Fibroblast of skin of back (primary cell): ENCODE measurements around the gene UBE4A. TPM values are rescaled to one million over a fixed set of nuclear protein-coding genes. Genes with fewer than 3 reads are reported as not detected.

Source experiments
- DNase-seq: peaks from one replicate; pipeline ENCODE4 v3.0.0-alpha.2; 2013
- polyA plus RNA-seq, 2 experiments: library from polyadenylated mRNA; unstranded; fragments of 120-200 nt; gene quantifications; one replicate each; pipeline ENCODE4 v1.2.1, GENCODE V29; 2013; ENCODE audit not compliant: insufficient read length in 2 of 2

The UBE4A gene
- polyA plus RNA-seq (2013, experiment 1 of 2; ENCODE audit: insufficient read length): 21.0 TPM
- 23.8 TPM for polyA plus RNA-seq (2013, experiment 2 of 2; ENCODE audit: insufficient read length)

GRCh38 chr11:118359295-118359958 lies at the start of gene UBE4A:
Gene UBE4A (plus strand): TSS chr11:118359600. CDS start chr11:118365081, 5,481 bp downstream.
- peak; percentile 94 for DNase-seq

GRCh38 chr11:118310271-118310670 lies 49.1 kb upstream of the UBE4A start:
- DNase-seq: no peak

GRCh38 chr11:118310781-118311485 lies 48.5 kb upstream of the UBE4A start:
- no peak for DNase-seq

GRCh38 chr11:118311518-118311917 lies 47.9 kb upstream of the UBE4A start:
- DNase-seq: no peak

GRCh38 chr11:118312328-118312727 lies 47.1 kb upstream of the UBE4A start:
- no peak for DNase-seq

GRCh38 chr11:118313242-118313641 lies 46.2 kb upstream of the UBE4A start:
- DNase-seq: no peak

- DNase-seq: no peak
Observed at GRCh38 chr11:118314988-118315411, 44.4 kb upstream of the UBE4A start.

DNA sequence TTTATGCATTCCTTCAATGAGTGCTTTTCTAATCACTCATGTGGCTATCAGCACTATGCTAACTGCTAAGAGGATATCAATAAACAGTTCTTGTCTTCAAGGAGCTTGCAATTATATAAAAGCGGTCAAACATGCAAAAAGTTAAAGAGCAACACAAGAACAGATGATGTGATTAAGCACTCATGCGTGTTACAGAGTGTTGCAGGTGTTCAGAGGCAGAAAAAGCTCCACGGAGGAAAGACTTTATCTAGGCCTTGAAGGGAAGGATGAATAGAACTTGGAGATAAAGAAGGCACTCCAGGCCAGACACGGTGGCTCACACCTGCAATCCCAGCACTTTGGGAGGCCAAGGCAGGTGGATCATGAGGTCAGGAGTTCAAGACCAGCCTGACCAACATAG lies 41.3 kb upstream of the UBE4A start:
- DNase-seq: no peak

GRCh38 chr11:118318581-118319336 lies 40.6 kb upstream of the UBE4A start:
- no peak for DNase-seq

- no peak for DNase-seq
Observed at GRCh38 chr11:118319337-118319707, 40.1 kb upstream of the UBE4A start.

DNA sequence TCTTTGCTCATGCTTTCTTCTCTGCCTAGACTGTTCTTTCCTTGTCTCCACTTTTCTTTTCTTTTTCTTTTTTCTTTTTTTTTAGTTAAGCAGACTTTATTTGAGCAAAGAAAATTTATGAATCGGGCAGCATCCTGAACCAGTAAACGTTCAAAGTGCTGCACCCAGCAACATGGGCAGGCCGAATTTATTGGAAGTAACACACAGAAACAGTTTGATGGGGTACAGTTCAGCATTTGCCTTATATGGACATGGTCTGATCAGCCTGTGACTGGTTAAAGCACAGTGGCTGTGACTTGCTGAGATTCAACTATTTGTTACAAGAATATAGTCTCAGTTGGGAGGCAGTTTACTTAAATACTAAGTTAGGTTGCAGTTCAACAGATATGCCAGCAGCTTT lies 38.9 kb upstream of the UBE4A start:
- DNase-seq: no peak

DNA sequence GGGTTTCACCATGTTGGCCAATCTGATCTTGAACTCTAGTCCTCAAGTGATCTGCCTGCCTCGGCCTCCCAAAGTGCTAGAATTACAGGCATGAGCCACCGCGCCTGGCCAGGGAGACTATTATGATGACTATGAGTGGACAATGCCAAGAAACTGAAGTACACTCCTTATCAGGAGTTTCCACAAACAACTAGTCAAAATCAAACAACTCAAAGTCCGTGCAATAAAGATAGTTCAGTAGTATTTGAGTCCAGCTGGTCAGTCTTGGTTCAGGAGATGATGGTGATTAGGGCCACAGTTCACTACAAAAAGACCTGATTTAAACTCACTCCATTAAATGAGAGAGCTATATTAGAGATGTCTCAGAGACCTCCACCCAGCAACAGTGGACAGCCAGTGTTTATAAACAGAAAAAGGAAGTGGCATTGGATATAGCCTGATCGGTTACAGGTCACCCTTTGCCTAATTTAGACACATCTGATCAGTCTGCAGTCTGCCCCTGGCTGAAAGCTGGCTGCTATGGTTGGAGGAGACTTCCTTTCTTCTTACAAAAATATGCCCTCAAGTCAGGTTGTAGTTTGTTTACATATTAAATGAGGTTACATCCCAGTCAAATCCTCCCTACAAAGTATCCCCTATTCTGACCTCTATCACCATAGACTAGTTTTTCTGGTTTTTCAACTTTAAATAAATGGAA lies 37.9 kb upstream of the UBE4A start:
- no peak for DNase-seq

DNA sequence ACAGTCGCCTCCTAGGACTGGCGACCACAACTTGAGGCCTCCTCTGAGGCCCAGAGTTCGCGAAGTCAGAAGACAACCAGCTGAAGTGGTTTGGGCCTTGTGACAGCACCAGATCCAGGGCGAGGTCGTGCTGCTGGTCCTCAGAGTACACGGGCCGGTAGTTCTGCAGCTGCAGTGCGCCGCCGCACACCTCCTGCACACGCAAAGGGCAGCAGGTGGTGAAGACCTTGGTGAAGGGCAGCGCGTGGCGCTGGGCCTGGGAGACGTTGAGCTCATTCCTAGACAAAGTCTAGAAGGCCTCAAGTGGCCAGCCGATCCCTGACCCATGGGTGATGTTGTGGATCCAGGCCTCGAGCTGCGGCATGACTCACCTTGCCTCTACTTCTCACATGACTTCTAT lies 36.7 kb upstream of the UBE4A start:
- DNase-seq: no peak

- no peak for DNase-seq
Observed at GRCh38 chr11:118325283-118325682, 34.1 kb upstream of the UBE4A start.

GRCh38 chr11:118328745-118329144 lies 30.7 kb upstream of the UBE4A start:
- no peak for DNase-seq

DNA sequence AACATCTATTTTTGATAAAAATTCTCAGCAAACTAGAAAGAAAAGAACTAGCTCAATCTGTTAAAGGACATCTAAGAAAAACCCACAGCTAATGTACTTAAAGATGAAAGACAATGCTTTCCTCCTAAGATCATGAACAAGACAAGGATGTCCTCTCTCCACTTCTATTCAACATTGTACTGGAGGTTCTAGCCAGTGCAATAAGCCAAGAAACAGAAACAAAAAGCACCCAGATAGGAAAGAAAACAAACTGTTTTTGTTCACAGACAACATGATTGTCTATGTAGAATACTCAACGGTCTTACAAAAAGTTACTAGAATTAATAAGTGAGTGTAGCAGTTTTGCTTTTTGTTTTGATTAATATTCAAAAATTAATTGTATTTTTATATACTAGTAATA lies 24.7 kb upstream of the UBE4A start:
- no peak for DNase-seq

DNA sequence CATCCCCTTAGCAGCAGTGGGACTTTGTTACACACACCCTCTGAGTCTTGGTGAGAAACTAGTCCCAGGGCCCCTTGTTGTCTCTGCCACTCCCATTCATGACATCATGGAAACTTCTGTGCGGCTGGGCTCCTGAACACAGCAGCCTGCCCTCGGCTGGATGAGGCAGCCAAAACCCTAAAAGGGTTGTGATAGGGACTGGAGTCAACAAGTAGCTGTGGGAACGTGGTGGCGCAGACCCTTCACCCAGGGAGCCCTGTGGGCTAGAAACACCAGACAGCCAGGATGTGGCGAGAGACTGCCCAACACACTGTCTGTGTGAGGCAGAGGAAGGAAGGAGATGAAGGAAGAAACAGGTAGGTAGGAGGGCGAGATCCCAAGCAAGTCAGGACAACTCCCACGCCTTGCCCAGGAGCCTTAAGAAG lies 20.8 kb upstream of the UBE4A start:
- DNase-seq: no peak

GRCh38 chr11:118339281-118339961 lies 20.0 kb upstream of the UBE4A start:
- no peak for DNase-seq

DNA sequence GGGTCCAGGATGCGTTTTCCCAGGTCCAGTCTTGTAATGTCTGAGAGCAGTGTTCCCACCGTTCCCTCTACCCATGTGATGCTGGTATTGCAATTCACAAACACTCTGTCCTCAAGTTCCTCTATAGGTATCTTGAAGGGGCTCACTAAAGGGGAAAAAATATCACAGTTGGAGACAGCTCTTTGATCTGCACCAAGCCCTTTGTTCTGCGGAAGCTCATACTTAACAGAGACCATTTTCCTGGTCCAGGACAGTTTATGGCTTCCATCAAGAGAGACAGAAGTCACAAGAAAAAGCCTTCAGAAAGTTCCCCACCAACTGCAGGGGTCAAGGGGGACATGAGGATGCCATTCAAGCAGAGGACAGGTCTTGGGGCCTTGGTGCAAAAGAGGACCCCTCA lies 19.0 kb upstream of the UBE4A start:
- DNase-seq: no peak

GRCh38 chr11:118341261-118341660 lies 18.1 kb upstream of the UBE4A start:
- no peak for DNase-seq

DNA sequence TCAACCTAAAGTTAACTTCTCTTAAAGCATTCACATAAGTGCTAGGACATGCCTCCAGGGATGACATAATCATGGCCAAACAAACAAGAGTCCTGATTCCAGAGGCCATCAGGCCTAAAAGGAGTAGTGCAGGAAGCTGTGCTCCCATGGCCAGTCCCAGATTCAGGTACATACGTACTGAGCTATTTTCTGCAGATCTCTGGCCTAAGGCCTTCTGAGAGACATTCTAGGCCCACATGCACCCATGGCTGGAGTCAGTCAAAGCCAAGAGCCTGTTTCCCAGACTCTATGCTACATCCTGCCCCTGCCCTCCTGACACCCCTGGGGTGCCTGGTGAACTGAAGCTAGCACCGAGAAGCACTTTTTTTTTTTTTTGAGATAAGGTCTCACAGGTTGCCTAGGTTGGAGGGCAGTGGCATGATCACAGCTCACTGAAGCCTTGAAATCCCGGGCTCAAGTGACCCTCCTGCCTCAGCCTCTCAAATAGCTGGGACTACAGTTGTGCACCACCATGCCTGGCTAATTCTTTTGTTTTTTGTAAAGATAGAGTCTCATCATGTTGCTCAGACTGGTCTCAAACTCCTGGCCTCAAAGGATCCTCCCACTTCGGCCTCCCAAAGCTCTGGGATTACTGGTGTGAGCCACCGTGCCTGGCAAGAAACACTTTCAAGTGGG lies 17.4 kb upstream of the UBE4A start:
- DNase-seq: no peak
